HepG2 (cell line): ENCODE data around the gene CAVIN3. TPM values are rescaled to one million over a fixed set of nuclear protein-coding genes. Genes with fewer than 3 reads are reported as not detected.

Experiments
- FOXA1 ChIP-seq, 2 experiments: fragments of 450-650 bp in 1 of 2; sonication (generic) in 1 of 2; formaldehyde crosslinking in 1 of 2; IDR thresholded peaks; 2 replicates each; pipeline versions ENCODE4 v1.4.0 to v1.6.1; 2016 to 2020; ENCODE audit warnings: missing genetic modification reagents in 1 of 2
- FOXO1 ChIP-seq: sonication (generic); formaldehyde crosslinking; IDR thresholded peaks from 2 replicates; pipeline ENCODE4 v1.4.0; 2020; ENCODE audit warnings: missing genetic modification reagents
- GLI4 ChIP-seq: sonication (generic); formaldehyde crosslinking; IDR thresholded peaks from 2 replicates; pipeline ENCODE4 v1.5.1; 2020; ENCODE audit warnings: missing genetic modification reagents, mild to moderate bottlenecking, moderate library complexity, borderline replicate concordance
- GZF1 ChIP-seq: sonication (generic); formaldehyde crosslinking; IDR thresholded peaks from 2 replicates; pipeline ENCODE4 v1.5.1; 2020; ENCODE audit warnings: mild to moderate bottlenecking, missing genetic modification reagents
- HHEX ChIP-seq: IDR thresholded peaks from 2 replicates; pipeline ENCODE4 v1.6.1; 2016; ENCODE audit warnings: control low read depth
- HOXD1 ChIP-seq: sonication (generic); formaldehyde crosslinking; IDR thresholded peaks from 2 replicates; pipeline ENCODE4 v1.5.0; 2020; ENCODE audit warnings: missing genetic modification reagents
- MAFF ChIP-seq: IDR thresholded peaks from 2 replicates; pipeline ENCODE4 v1.6.1; 2011; ENCODE audit warnings: low read depth, low read length, improper control_type of control experiment
- MTF1 ChIP-seq: sonication (generic); formaldehyde crosslinking; IDR thresholded peaks from 2 replicates; pipeline ENCODE4 v1.5.0; 2020; ENCODE audit warnings: missing genetic modification reagents
- NCOA1 ChIP-seq: sonication (generic); formaldehyde crosslinking; IDR thresholded peaks from 2 replicates; pipeline ENCODE4 v1.9.0; 2021; ENCODE audit warnings: missing genetic modification reagents
- RFX1 ChIP-seq: fragments of 450-650 bp; IDR thresholded peaks from 2 replicates; pipeline ENCODE4 v1.6.1; 2017
- SKI ChIP-seq: fragments of 450-650 bp; IDR thresholded peaks from one replicate; pipeline ENCODE4 v1.6.1; 2018; ENCODE audit warnings: mild to moderate bottlenecking; ENCODE audit not compliant: partially characterized antibody
- STAT5B ChIP-seq: sonication (generic); formaldehyde crosslinking; IDR thresholded peaks from 2 replicates; pipeline ENCODE4 v1.4.0; 2020; ENCODE audit warnings: missing genetic modification reagents
- TEAD3 ChIP-seq: optimal IDR thresholded peaks from 2 replicates; pipeline ENCODE3; 2016; ENCODE audit warnings: borderline replicate concordance
- TIGD3 ChIP-seq: sonication (generic); formaldehyde crosslinking; IDR thresholded peaks from 2 replicates; pipeline ENCODE4 v1.5.1; 2020; ENCODE audit warnings: mild to moderate bottlenecking, missing genetic modification reagents, borderline replicate concordance
- YY1 ChIP-seq: IDR thresholded peaks from 2 replicates; pipeline ENCODE4 v1.6.1; 2011; ENCODE audit warnings: low read length, low read depth, moderate library complexity, mild to moderate bottlenecking; ENCODE audit not compliant: insufficient read depth, insufficient replicate concordance
- ZBTB1 ChIP-seq: sonication (generic); formaldehyde crosslinking; IDR thresholded peaks from 2 replicates; pipeline ENCODE4 v1.4.0; 2020; ENCODE audit warnings: missing genetic modification reagents, borderline replicate concordance
- ZNF431 ChIP-seq: sonication (generic); formaldehyde crosslinking; IDR thresholded peaks from 2 replicates; pipeline ENCODE4 v1.9.0; 2022; ENCODE audit warnings: missing genetic modification reagents, low read depth, mild to moderate bottlenecking, borderline replicate concordance
- ZNF607 ChIP-seq: sonication (generic); formaldehyde crosslinking; IDR thresholded peaks from 2 replicates; pipeline ENCODE4 v1.5.1; 2020; ENCODE audit warnings: missing genetic modification reagents, mild to moderate bottlenecking, borderline replicate concordance
- ZNF782 ChIP-seq: sonication (generic); formaldehyde crosslinking; IDR thresholded peaks from 2 replicates; pipeline ENCODE4 v1.4.0; 2020; ENCODE audit warnings: missing genetic modification reagents, mild to moderate bottlenecking, borderline replicate concordance
- ZNF878 ChIP-seq: sonication (generic); formaldehyde crosslinking; IDR thresholded peaks from 2 replicates; pipeline ENCODE4 v1.8.1; 2023; ENCODE audit warnings: mild to moderate bottlenecking, missing genetic modification reagents, moderate library complexity
- ZNF891 ChIP-seq: sonication (generic); formaldehyde crosslinking; IDR thresholded peaks from 2 replicates; pipeline ENCODE4 v1.5.0; 2020; ENCODE audit warnings: mild to moderate bottlenecking, missing genetic modification reagents
- polyA plus RNA-seq, 8 experiments: library from polyadenylated mRNA; depleted of rRNA in 3 of 8; stranded (reverse) in 7 of 8; unstranded in 1 of 8; fragments of >200 nt; fragmentation: Illumina TruSeq in 4 of 8; extraction: Trizol in 4 of 8; gene quantifications; 2 replicates each; pipeline versions ENCODE4 v1.2.1 to v1.2.3, GENCODE V29; 2011 to 2016; ENCODE audit warnings: low read depth in 4 of 8, missing spikeins in 1 of 8, mixed read lengths in 1 of 8; ENCODE audit not compliant: insufficient read depth in 1 of 8
- total RNA-seq, 5 experiments: library from RNA; depleted of rRNA; stranded (reverse); fragments of >200 nt; fragmentation: Illumina TruSeq; extraction: Trizol; gene quantifications; 2 replicates each; pipeline ENCODE4 v1.2.3, GENCODE V29; 2016; ENCODE audit warnings: low read depth in 1 of 5
- TF ChIP-seq, protein P1 (sequence below): sonication (generic); formaldehyde crosslinking; IDR thresholded peaks from 2 replicates; pipeline ENCODE4 v1.9.0; 2021; ENCODE audit warnings: missing genetic modification reagents, borderline replicate concordance
- TF ChIP-seq, protein P2 (sequence below): sonication (generic); formaldehyde crosslinking; IDR thresholded peaks from 2 replicates; pipeline ENCODE4 v1.5.0; 2020; ENCODE audit warnings: missing genetic modification reagents
- TF ChIP-seq, protein P3 (sequence below): IDR thresholded peaks from 2 replicates; pipeline ENCODE4 v1.6.1; 2016; ENCODE audit warnings: missing genetic modification reagents, missing compliant biosample characterization

Gene CAVIN3
- total and polyA plus RNA-seq, 2 of the 13 experiments (the other 11 are each of a cell fraction or from before 2014, with no cell fraction given) = not detected

DNA sequence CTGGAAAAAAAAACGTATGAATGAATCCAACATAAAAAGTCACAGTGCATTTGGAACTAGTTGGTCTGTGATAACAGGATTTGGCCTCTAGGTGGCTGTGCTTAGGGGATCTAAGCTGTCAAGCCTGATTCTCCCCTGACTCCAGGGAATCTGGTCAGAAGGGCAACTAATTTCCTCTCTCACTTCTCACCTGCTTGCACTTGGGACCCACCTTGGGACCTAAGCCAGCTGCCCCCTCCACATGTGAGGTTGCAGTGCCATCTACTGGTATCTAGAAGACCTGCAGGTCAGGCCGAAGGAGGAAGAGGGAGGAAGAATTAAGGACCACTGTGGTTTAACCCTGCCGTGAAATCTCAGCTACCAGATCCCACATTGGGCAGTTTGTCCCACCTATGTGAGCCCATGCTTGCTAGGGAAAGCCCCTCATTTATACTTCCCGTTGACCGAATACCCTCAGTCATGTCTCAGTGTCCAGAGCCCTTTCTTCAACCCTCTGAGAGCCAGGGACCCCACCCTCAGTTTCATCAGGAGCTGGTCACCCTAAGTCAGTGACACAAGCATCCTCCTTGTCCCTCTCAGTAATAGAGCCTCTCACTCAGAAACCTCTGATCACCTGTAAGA lies 33.2 kb upstream of the CAVIN3 start (continued):
- TF ChIP-seq, protein P1, sequence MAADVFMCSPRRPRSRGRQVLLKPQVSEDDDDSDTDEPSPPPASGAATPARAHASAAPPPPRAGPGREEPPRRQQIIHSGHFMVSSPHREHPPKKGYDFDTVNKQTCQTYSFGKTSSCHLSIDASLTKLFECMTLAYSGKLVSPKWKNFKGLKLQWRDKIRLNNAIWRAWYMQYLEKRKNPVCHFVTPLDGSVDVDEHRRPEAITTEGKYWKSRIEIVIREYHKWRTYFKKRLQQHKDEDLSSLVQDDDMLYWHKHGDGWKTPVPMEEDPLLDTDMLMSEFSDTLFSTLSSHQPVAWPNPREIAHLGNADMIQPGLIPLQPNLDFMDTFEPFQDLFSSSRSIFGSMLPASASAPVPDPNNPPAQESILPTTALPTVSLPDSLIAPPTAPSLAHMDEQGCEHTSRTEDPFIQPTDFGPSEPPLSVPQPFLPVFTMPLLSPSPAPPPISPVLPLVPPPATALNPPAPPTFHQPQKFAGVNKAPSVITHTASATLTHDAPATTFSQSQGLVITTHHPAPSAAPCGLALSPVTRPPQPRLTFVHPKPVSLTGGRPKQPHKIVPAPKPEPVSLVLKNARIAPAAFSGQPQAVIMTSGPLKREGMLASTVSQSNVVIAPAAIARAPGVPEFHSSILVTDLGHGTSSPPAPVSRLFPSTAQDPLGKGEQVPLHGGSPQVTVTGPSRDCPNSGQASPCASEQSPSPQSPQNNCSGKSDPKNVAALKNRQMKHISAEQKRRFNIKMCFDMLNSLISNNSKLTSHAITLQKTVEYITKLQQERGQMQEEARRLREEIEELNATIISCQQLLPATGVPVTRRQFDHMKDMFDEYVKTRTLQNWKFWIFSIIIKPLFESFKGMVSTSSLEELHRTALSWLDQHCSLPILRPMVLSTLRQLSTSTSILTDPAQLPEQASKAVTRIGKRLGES (CRISPR knock-in tag) = no peak
- TF ChIP-seq FOXA1 (IDR thresholded peaks at IDR 0.05) = no peak
- TF ChIP-seq FOXA1 (CRISPR knock-in tag; IDR thresholded peaks at IDR 0.05) = 0 out of 2 replicates have a peak, but pooled peaks have one; percentile 9
- TF ChIP-seq STAT5B (CRISPR knock-in tag) = no peak
- no peak for TF ChIP-seq SKI
- TF ChIP-seq ZNF878 (CRISPR knock-in tag) = no peak
- TF ChIP-seq GZF1 (CRISPR knock-in tag) = no peak
- no peak for TF ChIP-seq RFX1
- no peak for TF ChIP-seq TIGD3 (CRISPR knock-in tag)
- TF ChIP-seq FOXO1 (CRISPR knock-in tag) = peak; percentile 43; the same call in 1 of the 2 replicates
- no peak for TF ChIP-seq ZBTB1 (CRISPR knock-in tag)
- no peak for TF ChIP-seq ZNF891 (CRISPR knock-in tag)
- TF ChIP-seq, protein P2, sequence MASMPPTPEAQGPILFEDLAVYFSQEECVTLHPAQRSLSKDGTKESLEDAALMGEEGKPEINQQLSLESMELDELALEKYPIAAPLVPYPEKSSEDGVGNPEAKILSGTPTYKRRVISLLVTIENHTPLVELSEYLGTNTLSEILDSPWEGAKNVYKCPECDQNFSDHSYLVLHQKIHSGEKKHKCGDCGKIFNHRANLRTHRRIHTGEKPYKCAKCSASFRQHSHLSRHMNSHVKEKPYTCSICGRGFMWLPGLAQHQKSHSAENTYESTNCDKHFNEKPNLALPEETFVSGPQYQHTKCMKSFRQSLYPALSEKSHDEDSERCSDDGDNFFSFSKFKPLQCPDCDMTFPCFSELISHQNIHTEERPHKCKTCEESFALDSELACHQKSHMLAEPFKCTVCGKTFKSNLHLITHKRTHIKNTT (CRISPR knock-in tag) = no peak
- TF ChIP-seq YY1 = no peak
- peak; percentile 66 for TF ChIP-seq TEAD3 (CRISPR knock-in tag)
- TF ChIP-seq HHEX (CRISPR knock-in tag) = no peak
- no peak for TF ChIP-seq ZNF431 (CRISPR knock-in tag)
- no peak for TF ChIP-seq NCOA1 (CRISPR knock-in tag)
- TF ChIP-seq, protein P3, sequence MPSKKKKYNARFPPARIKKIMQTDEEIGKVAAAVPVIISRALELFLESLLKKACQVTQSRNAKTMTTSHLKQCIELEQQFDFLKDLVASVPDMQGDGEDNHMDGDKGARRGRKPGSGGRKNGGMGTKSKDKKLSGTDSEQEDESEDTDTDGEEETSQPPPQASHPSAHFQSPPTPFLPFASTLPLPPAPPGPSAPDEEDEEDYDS = no peak
- TF ChIP-seq GLI4 = no peak
- peak; percentile 59; the same call in 1 of the 2 replicates for TF ChIP-seq ZNF607 (CRISPR knock-in tag)
- no peak for TF ChIP-seq HOXD1 (CRISPR knock-in tag)
- no peak; the same call in 1 of the 2 replicates for TF ChIP-seq ZNF782 (CRISPR knock-in tag)
- no peak for TF ChIP-seq MTF1 (CRISPR knock-in tag)
- TF ChIP-seq MAFF = no peak
